ENCODE results near the gene MYADML2.

DNA sequence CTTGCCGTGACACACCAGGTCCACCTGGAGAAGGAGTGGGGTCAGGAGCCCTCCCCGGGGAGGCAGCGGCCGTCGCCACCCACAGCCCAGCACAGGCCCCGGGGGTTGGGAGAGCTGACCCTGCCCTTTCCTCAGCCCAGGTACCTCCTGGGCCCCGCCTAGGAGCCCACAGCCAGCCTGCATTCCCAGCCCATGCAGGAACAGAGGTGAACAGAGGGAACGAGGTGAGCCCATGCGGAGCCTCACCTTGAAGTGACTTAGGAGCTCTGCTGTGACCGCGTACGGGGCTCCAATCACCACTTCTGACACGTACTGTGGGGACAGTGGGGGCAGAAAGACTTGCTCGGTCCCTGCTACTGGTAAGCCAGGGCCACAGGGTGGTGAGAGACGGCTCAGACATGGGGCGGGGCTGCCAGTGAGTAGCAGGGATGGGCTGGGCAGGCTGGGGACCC, 41.6 kb downstream of the MYADML2 start:
- no peak for TF ChIP-seq EZH2 (IDR thresholded peaks at IDR 0.05)
- TF ChIP-seq, protein P1, sequence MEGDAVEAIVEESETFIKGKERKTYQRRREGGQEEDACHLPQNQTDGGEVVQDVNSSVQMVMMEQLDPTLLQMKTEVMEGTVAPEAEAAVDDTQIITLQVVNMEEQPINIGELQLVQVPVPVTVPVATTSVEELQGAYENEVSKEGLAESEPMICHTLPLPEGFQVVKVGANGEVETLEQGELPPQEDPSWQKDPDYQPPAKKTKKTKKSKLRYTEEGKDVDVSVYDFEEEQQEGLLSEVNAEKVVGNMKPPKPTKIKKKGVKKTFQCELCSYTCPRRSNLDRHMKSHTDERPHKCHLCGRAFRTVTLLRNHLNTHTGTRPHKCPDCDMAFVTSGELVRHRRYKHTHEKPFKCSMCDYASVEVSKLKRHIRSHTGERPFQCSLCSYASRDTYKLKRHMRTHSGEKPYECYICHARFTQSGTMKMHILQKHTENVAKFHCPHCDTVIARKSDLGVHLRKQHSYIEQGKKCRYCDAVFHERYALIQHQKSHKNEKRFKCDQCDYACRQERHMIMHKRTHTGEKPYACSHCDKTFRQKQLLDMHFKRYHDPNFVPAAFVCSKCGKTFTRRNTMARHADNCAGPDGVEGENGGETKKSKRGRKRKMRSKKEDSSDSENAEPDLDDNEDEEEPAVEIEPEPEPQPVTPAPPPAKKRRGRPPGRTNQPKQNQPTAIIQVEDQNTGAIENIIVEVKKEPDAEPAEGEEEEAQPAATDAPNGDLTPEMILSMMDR (IDR thresholded peaks at IDR 0.05): no peak

All from neural progenitor cell (in vitro differentiated cells).